AG10803 (cell line): ENCODE measurements around the gene BCOR.

Experiments used
- DNase-seq: peaks from one replicate; pipeline ENCODE4 v3.0.0; 2010; ENCODE audit warnings: low read depth
- H3K4me3 ChIP-seq: 2 replicates; pipeline ENCODE4 v1.5.1; 2011; ENCODE audit warnings: mild to moderate bottlenecking, low read length, control low read depth
- CTCF ChIP-seq: conservative IDR thresholded peaks from 2 replicates; pipeline ENCODE4 v1.5.1; 2011; ENCODE audit warnings: mild to moderate bottlenecking, low read length, control low read depth, inconsistent platforms

Gene BCOR

GRCh38 chrX:40097504-40098263 lies at the start of gene BCOR:
BCOR (minus strand) TSS chrX:40097958; CDS start chrX:40077929, 20,029 bp downstream.
- peak within 1 kb of the TSS; percentile 62 for H3K4me3 ChIP-seq
- DNase-seq, result peak; percentile 72
- TF ChIP-seq CTCF, result no peak

- no peak for DNase-seq
- H3K4me3 ChIP-seq, result no peak overlapping the region
- TF ChIP-seq CTCF, result no peak
Measured at GRCh38 chrX:40147126-40147952, 49.6 kb upstream of the BCOR start.

GRCh38 chrX:40146262-40147125 lies 48.7 kb upstream of the BCOR start:
- no peak for TF ChIP-seq CTCF

GRCh38 chrX:40145923-40146261 lies 48.1 kb upstream of the BCOR start:
- no peak for DNase-seq
- TF ChIP-seq CTCF, result no peak
- peak overlapping the region; percentile 63 for H3K4me3 ChIP-seq

More at GRCh38 chrX:40146262-40147125, 48.7 kb upstream of the BCOR start:
- no peak for DNase-seq
- peak overlapping the region; percentile 63 for H3K4me3 ChIP-seq

- peak; percentile 71 for DNase-seq
- H3K4me3 ChIP-seq, result peak overlapping the region; percentile 63
- no peak for TF ChIP-seq CTCF
Measured at GRCh38 chrX:40145001-40145922, 47.5 kb upstream of the BCOR start.

GRCh38 chrX:40144576-40144975 lies 46.8 kb upstream of the BCOR start:
- no peak for DNase-seq
- no peak for TF ChIP-seq CTCF
- H3K4me3 ChIP-seq, result no peak overlapping the region; the same call in 1 of the 2 replicates
